SW 1271 (cell line): ENCODE results near the gene EGFL7.
A peak's percentile ranks its signal among the peaks of the same experiment; 100 is the strongest.
"Not testable (repeated sequence)": the region's sequence is repeated elsewhere in the genome, so short reads cannot be mapped to it uniquely, and the experiment has no call there.

ENCODE experiments used
- DNase-seq, 2 experiments: peaks; one replicate each; lab custom pipeline; 2025; lab: John Stamatoyannopoulos, UW

Gene EGFL7

DNA sequence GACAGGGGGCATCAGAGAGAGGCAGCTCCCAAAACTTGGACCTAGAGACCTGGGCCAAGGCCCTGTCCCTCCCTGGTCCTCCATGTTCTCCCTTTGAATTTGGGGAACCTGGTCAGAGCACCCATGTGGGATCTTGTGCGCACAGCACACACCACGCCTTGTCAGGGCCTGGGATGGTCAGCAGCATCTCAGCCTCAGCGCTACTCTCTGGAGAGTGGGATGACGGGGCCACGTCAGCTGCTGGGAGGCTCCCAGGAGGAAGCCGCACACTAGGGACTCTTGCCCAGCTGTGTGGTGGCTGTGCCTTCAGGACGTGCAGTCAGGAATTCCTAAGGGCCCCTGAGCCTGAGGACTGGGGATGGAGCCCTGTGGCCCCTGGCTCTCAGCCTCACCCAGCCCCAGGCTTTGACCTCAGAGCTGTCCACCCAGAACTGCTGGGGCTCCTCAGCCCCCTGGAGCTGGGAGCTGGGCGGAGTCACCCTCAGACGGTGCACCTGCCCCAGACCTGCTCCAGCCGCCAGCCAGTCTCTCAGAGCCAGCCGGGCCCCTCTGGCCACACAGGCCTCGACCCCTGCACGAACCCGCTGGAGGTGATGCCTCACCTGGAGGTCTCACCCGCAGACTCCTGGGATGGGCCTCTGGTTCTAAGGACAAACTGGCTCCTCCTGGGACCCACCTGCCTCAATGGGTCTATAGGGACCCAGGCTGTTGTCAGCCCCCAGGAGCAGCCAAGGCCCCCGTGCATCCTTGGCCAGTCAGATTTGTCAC is 38.3 kb upstream of the EGFL7 start:
- no peak for DNase-seq

DNA sequence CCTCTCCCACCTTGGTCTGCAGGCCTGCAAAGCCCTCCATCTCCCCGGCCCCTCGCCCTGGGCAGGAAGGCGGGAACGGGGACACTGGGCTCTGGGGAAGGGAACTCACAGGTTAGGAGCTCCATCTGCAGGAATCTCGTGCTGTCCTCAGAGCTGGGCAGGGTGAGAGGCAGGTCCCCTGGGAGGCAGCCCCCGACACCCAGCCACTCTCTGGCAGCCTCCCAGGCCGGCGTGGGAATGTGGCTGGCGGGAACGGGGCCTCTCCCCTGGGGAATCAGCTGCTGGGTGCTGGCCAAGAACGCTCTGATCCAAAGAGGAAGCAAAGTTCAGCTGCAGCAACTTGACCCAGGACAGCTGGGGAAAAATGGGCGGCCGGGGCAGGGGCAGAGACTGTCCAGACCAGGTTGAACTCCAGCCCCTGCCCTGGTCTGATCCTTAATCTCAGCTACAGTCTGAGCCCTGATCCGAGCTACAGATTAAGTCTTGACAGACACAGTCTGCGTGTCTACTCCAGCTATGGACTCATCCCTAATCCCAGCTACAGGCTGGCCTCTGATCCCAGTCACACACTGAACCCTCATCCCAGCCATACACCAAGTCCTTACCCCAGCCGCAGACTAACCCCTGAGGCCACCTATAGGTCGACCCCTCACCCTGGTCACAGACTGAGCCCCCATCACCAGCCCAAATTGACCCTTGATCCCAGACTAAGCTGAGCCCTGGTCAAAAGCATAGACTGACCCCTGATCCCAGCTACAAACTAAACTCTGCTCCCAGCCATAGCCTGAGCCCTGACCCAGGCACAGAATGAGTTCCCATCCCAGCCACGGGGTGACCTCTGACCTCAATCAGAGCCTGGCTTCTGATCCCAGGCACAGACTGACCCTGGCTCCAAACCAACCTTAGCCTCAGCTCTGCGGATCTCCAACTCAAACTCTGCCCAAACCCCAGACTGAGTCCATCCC is 37.3 kb upstream of the EGFL7 start:
- no peak for DNase-seq

DNA sequence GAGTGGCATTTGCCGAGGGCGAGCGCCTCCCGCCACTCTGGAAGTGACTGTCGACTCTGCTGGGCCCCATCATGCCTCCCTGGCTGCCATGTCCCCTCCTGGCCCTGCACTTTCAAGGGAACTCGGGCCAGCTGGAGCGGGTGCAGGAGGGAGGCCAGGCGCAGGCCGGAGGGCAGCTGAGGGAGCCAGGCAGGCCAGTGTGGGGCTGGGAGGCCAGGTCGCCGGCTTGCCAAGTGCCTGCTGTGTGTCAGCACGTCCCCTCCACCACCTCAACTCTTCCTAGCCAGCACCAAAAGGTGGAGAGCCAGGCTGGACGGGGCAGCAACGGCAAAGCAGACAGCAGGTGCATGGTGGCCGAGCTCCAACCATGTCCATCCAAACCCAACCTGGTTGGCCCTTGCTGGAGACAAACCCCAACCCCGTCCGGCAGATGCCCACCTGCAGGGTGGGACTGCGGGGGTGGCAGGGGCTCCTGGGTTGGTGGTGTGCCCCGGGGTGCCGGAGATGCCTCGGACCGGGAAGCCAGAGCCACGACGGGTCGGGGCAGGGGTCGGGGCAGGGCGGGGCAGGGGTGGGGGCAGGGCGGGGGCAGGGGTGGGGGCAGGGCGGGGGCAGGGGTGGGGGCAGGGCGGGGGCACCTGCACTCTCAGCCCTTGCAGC is 36.5 kb upstream of the EGFL7 start:
- DNase-seq: no peak

- DNase-seq: no peak
Measured at GRCh38 chr9:136626740-136627642, 35.7 kb upstream of the EGFL7 start.

DNA sequence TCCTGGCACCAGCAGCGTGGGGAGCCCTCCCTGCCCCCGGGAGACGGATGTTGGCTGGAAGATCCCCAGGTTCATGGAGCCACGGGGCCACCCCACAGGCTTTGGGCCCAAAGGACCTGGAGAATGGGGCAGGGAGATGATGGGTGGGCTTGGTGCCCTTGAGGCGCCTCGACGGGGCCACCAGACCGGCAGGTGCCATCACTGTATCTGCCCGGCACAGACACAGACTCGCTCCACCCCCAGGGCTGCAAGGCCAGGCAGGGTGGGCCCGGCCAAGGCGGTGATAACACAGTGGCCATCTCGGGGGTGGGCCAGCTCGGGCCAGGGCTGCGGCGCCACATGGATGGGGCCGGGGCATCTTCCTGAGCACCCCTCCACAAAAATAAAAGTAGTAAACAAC is 35.0 kb upstream of the EGFL7 start:
- DNase-seq: no peak

DNA sequence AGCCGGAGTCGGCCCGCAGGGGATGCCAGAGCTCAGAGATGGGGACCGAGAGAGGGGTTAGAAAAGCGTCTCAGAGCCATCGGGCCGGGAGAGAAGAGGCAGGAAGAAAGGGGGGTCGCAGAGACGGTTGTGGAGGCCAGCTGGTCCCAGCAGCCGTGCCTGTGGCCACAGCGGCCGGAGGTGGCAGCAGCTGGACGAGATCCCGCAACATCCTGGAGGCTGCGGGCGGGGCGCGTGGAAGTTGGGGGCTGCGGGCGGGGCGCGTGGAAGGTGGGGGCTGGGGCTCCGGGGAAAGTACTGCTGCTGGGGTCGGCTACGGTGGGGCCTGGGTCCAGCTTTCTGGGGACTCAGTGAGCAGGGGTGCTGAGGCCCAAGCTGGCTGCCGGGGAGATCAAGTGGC is 34.4 kb upstream of the EGFL7 start:
- DNase-seq: no peak

- no peak for DNase-seq
Measured at GRCh38 chr9:136629001-136629878, 33.5 kb upstream of the EGFL7 start.

GRCh38 chr9:136629879-136630661 is 32.6 kb upstream of the EGFL7 start:
- DNase-seq: peak in 1 of 2 experiments; percentile 23

DNA sequence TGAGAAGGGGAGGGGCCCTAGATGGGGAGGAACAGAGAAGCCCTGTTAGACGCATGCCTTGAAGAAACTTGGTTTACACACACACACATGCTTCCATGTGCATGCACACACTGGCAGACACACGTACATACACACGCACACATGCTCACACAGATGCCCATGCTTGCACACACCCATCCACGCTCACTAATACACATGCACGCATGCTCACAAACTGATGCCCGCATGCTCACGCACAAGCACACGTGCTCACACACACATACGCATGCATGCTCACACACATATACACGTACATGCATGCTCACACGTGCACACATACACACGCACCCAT is 32.1 kb upstream of the EGFL7 start:
- no peak for DNase-seq

- DNase-seq: peak; percentile 33 to 55
Measured at GRCh38 chr9:136631038-136632000, 31.4 kb upstream of the EGFL7 start.

DNA sequence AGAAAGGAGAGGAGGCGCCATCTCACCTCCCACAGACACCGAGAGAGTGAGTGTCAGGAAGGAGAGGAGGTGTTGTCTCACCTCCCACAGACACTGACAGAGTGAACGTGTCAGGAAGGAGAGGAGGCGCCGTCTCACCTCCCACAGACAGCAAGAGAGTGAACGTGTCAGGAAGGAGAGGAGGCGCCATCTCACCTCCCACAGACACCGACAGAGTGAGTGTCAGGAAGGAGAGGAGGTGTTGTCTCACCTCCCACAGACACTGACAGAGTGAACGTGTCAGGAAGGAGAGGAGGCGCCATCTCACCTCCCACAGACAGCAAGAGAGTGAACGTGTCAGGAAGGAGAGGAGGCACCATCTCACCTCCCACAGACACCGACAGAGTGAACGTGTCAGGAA is 30.6 kb upstream of the EGFL7 start:
- DNase-seq: not testable (repeated sequence)

GRCh38 chr9:136632491-136633106 is 30.1 kb upstream of the EGFL7 start:
- DNase-seq: not testable (repeated sequence)

DNA sequence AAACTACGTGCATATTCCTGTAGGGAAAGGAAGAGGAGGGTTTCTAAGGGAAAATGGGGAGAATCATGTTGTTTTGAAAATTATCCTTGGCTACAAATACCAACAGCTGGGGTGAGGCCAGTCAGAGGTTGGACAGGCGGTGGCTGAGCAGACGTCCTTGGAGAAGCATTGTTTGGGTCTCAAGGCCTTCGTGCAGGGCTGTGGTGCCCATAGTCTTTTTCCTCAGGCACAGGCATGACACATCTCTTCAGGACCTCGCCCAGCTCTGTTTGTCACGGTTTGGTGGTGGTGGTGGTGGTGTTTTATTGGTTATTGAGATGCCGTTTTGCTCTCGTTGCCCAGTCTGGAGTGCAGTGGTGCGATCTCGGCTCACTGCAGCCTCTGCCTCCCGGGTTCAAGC is 27.8 kb upstream of the EGFL7 start:
- DNase-seq: no peak

DNA sequence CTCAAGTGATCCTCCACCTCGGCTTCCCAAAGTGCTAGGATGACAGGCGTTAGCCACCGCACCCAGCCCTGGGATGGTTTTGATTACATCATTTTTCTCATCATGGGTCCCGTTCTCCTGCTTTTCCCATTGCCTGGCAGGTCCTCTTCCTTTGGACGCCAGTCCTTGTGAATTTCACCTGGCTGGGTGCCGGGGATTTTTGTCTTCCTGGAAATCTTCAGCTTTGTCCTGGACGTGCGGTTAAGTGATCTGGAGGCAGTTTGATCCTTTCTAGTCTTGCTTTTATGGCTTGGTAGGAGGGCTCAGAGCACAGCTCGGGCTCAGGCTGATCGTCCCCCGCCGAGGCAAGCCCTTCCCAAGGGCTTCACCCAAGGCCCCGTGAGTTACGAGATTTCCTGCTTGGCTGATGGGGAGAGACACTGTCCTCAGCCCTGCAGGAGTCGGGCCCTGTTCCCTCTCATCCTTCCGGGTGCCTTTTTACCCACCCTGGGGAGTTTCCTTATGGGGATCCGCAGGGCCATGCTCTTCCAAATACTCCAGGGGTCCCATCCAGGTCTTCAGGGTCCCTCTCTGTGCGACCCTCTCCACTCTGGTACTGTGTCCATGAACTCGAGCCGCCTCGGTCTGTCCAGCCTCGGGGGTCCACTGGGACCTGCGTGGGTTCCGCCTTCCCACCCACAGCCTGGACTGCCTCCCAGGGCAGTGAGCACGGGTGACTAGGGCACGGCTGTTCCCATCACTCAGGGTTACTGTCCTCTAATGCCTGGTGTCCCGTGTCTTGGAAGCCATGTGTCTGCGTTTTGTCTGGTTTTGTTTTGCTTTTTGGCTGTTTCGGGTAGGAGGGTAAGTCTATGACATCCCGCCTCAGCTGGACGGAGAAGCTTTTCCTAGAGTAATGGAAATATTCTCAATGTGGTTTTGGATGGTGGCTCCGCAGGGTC is 22.3 kb upstream of the EGFL7 start:
- DNase-seq: no peak

GRCh38 chr9:136642439-136642921 is 20.2 kb upstream of the EGFL7 start:
- DNase-seq: no peak

DNA sequence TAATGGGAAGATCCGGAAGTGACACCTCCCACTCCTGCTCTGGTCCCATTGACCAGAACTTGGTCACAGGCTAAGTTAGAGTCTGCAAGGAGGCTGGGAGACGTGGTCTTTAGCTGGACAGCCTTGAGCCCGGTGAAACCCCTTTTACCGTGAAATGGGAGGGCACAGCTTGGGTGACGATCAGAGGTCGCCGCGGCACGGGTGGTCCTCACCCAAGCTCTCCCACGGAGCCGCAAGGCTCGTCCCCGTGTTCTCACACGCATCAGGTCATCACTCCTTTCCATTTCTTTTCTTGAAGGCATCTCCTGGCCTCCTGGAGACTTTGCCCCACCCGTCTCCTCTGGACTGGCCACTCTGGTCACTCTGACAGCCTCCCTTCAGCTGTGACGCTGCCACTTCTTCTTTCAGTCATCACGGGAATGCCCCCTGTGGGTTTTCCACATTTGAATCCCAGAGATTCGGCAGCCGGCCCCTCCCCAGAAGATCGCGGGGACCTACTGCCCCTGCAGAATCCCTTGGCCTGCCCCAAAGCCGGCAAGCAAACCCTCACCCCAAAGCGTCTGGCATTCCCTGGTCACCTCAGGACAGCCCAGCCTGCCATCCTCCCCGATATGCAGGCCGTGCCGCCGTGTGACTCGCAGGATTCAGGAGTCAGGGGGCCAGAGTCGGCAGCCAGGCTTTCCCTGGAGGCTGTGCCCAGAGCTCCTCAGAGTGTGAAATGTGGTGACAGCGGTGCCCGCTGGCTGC is 18.9 kb upstream of the EGFL7 start:
- DNase-seq: no peak
